ENCODE measurements around the gene GRK1. TPM values are rescaled to one million over a fixed set of nuclear protein-coding genes. Genes with fewer than 3 reads are reported as not detected.
"Not testable (repeated sequence)": the region's sequence is repeated elsewhere in the genome, so short reads cannot be mapped to it uniquely, and the experiment has no call there.

The GRK1 gene
- total and polyA plus RNA-seq, 2 experiments from 2014 or later: not detected

DNA sequence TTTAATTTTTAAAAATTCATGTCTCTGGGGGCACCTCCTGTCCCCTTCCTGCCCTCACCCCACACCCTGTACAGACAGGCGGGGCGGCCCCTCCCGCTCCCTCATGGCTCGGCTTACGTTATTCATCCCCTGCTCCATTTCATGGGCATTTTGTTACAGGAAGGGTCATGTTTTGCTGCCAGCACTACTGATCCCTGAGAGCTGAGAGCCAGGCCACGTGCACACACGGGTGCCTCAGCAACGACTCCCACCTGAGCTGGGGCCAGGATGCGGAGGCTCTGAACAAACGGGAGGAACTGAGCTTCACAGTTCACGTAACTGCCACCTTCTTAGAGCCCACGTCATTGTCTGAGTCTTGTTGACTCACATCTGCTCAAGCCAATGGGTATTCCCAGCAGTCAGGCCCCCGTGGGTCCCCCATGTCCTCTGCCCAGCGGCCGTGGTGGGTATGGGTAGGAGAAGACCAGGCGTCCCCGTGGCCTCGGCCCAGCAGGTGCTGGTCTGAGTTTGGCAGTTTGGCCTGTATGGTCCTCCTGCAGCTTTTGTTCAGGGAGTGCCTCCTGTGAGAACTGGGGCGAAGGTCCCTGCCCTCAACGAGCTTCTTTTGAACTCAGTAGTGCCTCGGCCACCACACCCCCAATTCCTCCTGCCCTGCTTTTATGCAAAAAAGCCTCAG is 75.6 kb downstream of the GRK1 start:
- H2AFZ ChIP-seq: no peak overlapping the region
- H3K79me2 ChIP-seq (ENCODE audit: insufficient read depth): no peaks in the 10 kb centered on the region
- no peaks in the 10 kb centered on the region for H4K20me1 ChIP-seq (ENCODE audit: insufficient read depth)
- H3F3A ChIP-seq (ENCODE audit: insufficient read depth): 0 out of 2 replicates have a peak, but pooled peaks cover 4% of the 10 kb centered on the region
- H3K27ac ChIP-seq: no peak overlapping the region
- H3K9me2 ChIP-seq (ENCODE audit: insufficient read depth): no peaks in the 10 kb centered on the region
- H3K27me3 ChIP-seq (replicated peaks; ENCODE audit: insufficient read depth): no peaks in the 10 kb centered on the region; the same call in 1 of the 2 replicates
- H3K36me3 ChIP-seq (ENCODE audit: low read depth): no peaks in the 10 kb centered on the region
- no peaks in the 10 kb centered on the region for H3K9me3 ChIP-seq (ENCODE audit: low read depth)
- no peak for DNase-seq
- no peak overlapping the region for H3K9ac ChIP-seq
- no peaks in the 10 kb centered on the region for H3K4me1 ChIP-seq (ENCODE audit: insufficient read depth)
- no peak overlapping the region for H3K4me3 ChIP-seq
- no peak overlapping the region for H3K4me2 ChIP-seq (ENCODE audit: unreplicated experiment)
- in situ Hi-C loops (cut with MboI): no loop called here
- 64 to 66% methylated on average over 21 of the region's 21 CpGs for WGBS, 2 experiments (ENCODE audit: low coverage in 1 of 2, low lambda C conversion rate in 2 of 2, missing lambda C conversion rate in 2 of 2)
- TF ChIP-seq EZH2 (IDR thresholded peaks at IDR 0.05; ENCODE audit: insufficient read depth, poor library complexity, severe bottlenecking) (no peak), EZH2phosphoT487 (IDR thresholded peaks at IDR 0.05; ENCODE audit: insufficient read depth, low read depth) (no peak)

DNA sequence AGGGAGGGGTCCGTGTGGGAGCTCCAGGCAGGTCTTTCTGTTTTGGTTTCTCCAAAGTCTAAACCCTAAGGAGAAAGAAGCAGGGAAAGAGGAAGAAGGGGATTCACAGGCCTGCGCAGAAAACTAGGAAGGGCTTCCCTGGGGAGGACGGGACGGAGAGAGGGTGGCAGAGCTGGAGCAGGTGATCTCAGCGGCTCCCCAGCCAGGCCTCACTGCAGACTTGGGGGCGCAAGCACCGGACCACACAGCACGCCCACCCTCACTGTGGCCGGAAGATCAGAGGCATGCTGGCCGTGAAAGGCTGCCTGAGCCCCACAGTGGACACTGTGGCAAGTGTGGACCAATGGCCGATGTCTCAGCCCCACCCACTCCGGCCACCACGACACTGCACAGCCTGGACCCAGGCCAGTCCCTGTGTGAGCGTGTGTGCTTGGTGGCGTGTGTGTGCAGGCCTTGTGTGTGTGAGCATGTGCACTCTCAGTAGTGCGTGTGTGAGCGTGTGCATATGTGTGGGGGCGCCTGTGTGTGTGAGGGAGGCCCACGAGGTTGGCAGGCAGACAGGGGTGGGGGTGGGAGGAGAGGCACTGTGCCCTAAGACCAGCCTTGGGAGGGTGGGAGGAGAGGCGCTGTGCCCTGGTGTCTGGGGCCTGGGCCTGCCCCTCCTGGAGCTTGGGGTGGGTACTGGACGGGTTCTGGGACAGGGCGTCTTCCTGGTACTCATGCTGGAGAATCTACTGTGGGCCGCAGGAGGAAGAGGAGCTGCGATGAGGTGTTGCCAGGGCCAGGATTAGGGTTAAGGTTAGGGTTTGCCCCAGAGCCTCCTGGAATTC is 76.6 kb downstream of the GRK1 start:
- H3K4me1 ChIP-seq (ENCODE audit: insufficient read depth): no peaks in the 10 kb centered on the region
- DNase-seq: no peak
- H4K20me1 ChIP-seq (ENCODE audit: insufficient read depth): no peaks in the 10 kb centered on the region
- no peak overlapping the region for H3K4me2 ChIP-seq (ENCODE audit: unreplicated experiment)
- no peak for TF ChIP-seq EZH2phosphoT487 (IDR thresholded peaks at IDR 0.05; ENCODE audit: insufficient read depth, low read depth)
- H3K9me2 ChIP-seq (ENCODE audit: insufficient read depth): no peaks in the 10 kb centered on the region
- in situ Hi-C loops (cut with MboI): no loop called here
- H2AFZ ChIP-seq: no peak overlapping the region
- H3F3A ChIP-seq (ENCODE audit: insufficient read depth): 0 out of 2 replicates have a peak, but pooled peaks cover 4% of the 10 kb centered on the region
- H3K9me3 ChIP-seq (ENCODE audit: low read depth): no peaks in the 10 kb centered on the region
- no peak overlapping the region for H3K9ac ChIP-seq
- no peak overlapping the region for H3K27ac ChIP-seq
- no peaks in the 10 kb centered on the region for H3K79me2 ChIP-seq (ENCODE audit: insufficient read depth)
- H3K36me3 ChIP-seq (ENCODE audit: low read depth): no peaks in the 10 kb centered on the region
- 71 to 72% methylated on average over 22 to 24 of the region's 24 CpGs for WGBS, 2 experiments (ENCODE audit: low coverage in 1 of 2, low lambda C conversion rate in 2 of 2, missing lambda C conversion rate in 2 of 2)
- H3K27me3 ChIP-seq (replicated peaks; ENCODE audit: insufficient read depth): no peaks in the 10 kb centered on the region; the same call in 1 of the 2 replicates
- H3K4me3 ChIP-seq: no peak overlapping the region

DNA sequence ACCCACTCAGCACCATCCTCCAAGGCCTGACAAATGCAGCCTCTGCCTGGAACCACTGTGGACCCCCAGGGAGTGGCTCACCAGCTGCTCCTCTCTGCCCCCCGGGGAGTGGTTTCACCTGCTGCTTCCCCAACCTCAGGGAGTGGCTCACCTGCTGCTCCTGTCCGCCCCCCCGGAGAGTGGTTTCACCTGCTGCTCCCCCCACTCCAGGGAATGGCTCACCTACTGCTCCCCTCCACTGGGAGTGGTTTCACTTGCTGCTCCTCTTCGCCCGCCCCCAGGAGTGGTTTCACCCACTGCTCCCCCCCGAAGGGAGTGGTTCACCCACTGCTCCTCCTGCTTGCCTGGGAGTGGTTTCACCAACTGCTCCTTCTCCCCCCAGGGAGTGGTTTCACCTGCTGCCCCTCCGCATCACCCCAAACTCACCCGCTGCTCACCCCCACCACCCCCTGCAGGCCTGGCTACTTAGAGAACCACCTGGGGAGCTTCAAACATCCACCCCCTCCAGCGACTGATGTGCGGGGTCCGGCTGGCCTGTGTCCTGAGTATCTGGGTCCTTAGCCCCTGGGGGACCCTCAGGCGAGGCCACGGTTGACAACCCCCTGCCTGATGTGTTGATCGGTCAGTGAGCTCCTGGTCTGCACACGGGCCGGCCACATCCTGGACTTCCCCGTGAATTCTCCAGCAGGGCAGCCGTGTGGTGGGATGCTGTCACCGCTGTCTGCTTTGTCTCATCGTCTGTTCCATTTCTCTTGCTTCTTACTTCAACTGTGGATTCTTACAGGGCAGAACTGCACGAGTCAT is 77.4 kb downstream of the GRK1 start:
- Histone ChIP-seq H4K20me1 (ENCODE audit: insufficient read depth) (no peaks in the 10 kb centered on the region), H3K9ac (no peak overlapping the region), H3K79me2 (ENCODE audit: insufficient read depth) (no peaks in the 10 kb centered on the region), H3K27me3 (replicated peaks; ENCODE audit: insufficient read depth) (no peaks in the 10 kb centered on the region; the same call in 1 of the 2 replicates), H3K4me1 (ENCODE audit: insufficient read depth) (no peaks in the 10 kb centered on the region), H3K36me3 (ENCODE audit: low read depth) (no peaks in the 10 kb centered on the region), H3K4me2 (ENCODE audit: unreplicated experiment) (no peak overlapping the region), H3K9me2 (ENCODE audit: insufficient read depth) (no peaks in the 10 kb centered on the region), H2AFZ (no peak overlapping the region), H3K4me3 (no peak overlapping the region), H3K27ac (no peak overlapping the region), H3F3A (ENCODE audit: insufficient read depth) (0 out of 2 replicates have a peak, but pooled peaks cover 4% of the 10 kb centered on the region), H3K9me3 (ENCODE audit: low read depth) (no peaks in the 10 kb centered on the region)
- in situ Hi-C loops (cut with MboI): no loop called here
- TF ChIP-seq EZH2 (IDR thresholded peaks at IDR 0.05; ENCODE audit: insufficient read depth, poor library complexity, severe bottlenecking): no peak
- TF ChIP-seq EZH2phosphoT487 (IDR thresholded peaks at IDR 0.05; ENCODE audit: insufficient read depth, low read depth): no peak
- no peak for DNase-seq
- 45 to 62% methylated on average over 16 to 21 of the region's 21 CpGs for WGBS, 2 experiments (ENCODE audit: low coverage in 1 of 2, low lambda C conversion rate in 2 of 2, missing lambda C conversion rate in 2 of 2)

DNA sequence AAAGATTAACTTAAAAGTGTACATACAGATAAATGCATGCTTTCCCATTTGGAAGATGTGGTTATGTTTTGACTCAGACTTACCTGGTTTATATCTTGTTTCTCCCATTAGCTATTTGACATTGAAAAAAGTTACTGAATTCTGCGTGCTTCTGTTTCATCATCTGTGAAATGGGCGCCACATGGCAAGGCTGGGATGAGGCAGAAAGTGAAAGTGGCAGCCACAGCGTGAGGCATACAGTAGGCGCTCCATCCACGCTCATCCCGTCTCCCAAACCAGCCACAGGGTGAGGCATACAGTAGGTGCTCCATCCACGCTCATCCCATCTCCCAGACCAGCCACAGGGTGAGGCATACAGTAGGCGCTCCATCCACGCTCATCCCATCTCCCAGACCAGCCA is 78.0 kb downstream of the GRK1 start:
- Histone ChIP-seq H3K9ac (no peak overlapping the region), H3F3A (ENCODE audit: insufficient read depth) (0 out of 2 replicates have a peak, but pooled peaks cover 4% of the 10 kb centered on the region), H3K9me3 (ENCODE audit: low read depth) (no peaks in the 10 kb centered on the region), H3K4me3 (no peak overlapping the region), H2AFZ (no peak overlapping the region), H3K4me2 (ENCODE audit: unreplicated experiment) (no peak overlapping the region), H3K79me2 (ENCODE audit: insufficient read depth) (no peaks in the 10 kb centered on the region), H3K36me3 (ENCODE audit: low read depth) (no peaks in the 10 kb centered on the region), H3K27me3 (replicated peaks; ENCODE audit: insufficient read depth) (no peaks in the 10 kb centered on the region; the same call in 1 of the 2 replicates), H3K4me1 (ENCODE audit: insufficient read depth) (no peaks in the 10 kb centered on the region), H3K9me2 (ENCODE audit: insufficient read depth) (no peaks in the 10 kb centered on the region), H4K20me1 (ENCODE audit: insufficient read depth) (no peaks in the 10 kb centered on the region), H3K27ac (no peak overlapping the region)
- TF ChIP-seq EZH2phosphoT487 (IDR thresholded peaks at IDR 0.05; ENCODE audit: insufficient read depth, low read depth) (no peak), EZH2 (IDR thresholded peaks at IDR 0.05; ENCODE audit: insufficient read depth, poor library complexity, severe bottlenecking) (no peak)
- WGBS, 2 experiments (ENCODE audit: low coverage in 1 of 2, low lambda C conversion rate in 2 of 2, missing lambda C conversion rate in 2 of 2): 88 to 99% methylated on average over 7 to 9 of the region's 9 CpGs
- no peak for DNase-seq
- in situ Hi-C loops (cut with MboI): no loop called here

DNA sequence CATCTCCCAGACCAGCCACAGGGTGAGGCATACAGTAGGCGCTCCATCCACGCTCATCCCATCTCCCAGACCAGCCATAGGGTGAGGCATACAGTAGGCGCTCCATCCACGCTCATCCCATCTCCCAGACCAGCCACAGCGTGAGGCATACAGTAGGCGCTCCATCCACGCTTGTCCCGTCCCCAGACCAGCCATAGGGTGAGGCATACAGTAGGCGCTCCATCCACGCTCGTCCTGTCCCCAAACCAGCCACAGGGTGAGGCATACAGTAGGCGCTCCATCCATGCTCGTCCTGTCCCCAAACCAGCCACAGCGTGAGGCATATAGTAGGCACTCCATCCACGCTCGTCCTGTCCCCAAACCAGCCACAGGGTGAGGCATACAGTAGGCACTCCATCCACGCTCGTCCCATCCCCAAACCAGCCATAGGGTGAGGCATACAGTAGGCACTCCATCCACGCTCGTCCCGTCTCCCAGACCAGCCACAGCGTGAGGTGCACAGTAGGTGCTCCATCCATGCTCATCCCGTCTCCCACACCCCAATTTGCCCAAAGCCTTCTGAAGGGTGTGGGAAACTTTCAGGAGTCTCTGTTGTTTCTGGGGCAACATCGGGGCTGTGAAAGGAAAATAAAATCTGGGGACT is 78.6 kb downstream of the GRK1 start:
- H4K20me1 ChIP-seq (ENCODE audit: insufficient read depth); H3K79me2 ChIP-seq (ENCODE audit: insufficient read depth); H3K4me1 ChIP-seq (ENCODE audit: insufficient read depth); H3F3A ChIP-seq (ENCODE audit: insufficient read depth); H3K36me3 ChIP-seq (ENCODE audit: low read depth); H3K9ac ChIP-seq; H3K27me3 ChIP-seq (replicated peaks; ENCODE audit: insufficient read depth); H3K9me2 ChIP-seq (ENCODE audit: insufficient read depth); DNase-seq; in situ Hi-C loops (cut with MboI); H3K9me3 ChIP-seq (ENCODE audit: low read depth); H3K27ac ChIP-seq; H3K4me3 ChIP-seq; H3K4me2 ChIP-seq (ENCODE audit: unreplicated experiment); H2AFZ ChIP-seq: not testable (repeated sequence)
- WGBS, 2 experiments (ENCODE audit: low coverage in 1 of 2, low lambda C conversion rate in 2 of 2, missing lambda C conversion rate in 2 of 2): 90 to 91% methylated on average over 15 to 24 of the region's 24 CpGs
